GM19099 (cell line): ENCODE data around the gene NRBP1.

Source experiments
- POLR2A ChIP-seq: IDR thresholded peaks from 3 replicates; pipeline ENCODE4 v1.6.1; 2011; ENCODE audit warnings: low read depth; ENCODE audit not compliant: insufficient read length; ENCODE audit errors: extremely low read depth

Gene NRBP1

GRCh38 chr2:27428213-27428977, at the start of gene NRBP1:
Gene NRBP1 (plus strand): TSS chr2:27428631. CDS start chr2:27433274, 4,643 bp downstream.
- peak; percentile 93 for TF ChIP-seq POLR2A

GRCh38 chr2:27378809-27379290, 49.6 kb upstream of the NRBP1 start:
- no peak for TF ChIP-seq POLR2A

DNA sequence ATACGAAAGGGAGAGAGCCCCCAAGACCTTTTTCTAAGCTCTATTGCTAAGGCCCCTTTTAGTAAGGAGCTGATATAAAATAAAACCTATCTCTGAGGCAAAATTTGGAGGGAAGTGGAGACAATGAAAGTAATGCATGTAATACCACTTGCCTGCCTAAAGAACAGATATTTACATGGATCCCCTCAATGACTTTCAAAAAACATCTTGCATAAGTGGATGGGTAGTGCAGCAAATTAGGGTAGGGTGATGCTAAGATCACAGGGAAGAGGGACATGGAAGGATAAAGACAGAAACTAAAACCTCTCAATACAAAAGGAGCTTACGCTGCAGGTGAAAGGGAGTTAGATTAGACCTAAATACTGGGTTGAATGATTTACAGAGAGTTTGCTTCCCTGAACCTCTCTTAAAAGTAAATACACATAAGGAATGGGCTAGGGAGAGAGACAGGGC, 49.0 kb upstream of the NRBP1 start:
- no peak for TF ChIP-seq POLR2A

- peak; percentile 14 for TF ChIP-seq POLR2A
Observed at GRCh38 chr2:27379836-27380625, 48.4 kb upstream of the NRBP1 start.

GRCh38 chr2:27380626-27381545, 47.5 kb upstream of the NRBP1 start, which contains the start of gene ZNF513:
Gene ZNF513 (minus strand): TSS chr2:27380734. CDS start chr2:27380526, 208 bp downstream.
- TF ChIP-seq POLR2A, result peak; percentile 78

GRCh38 chr2:27381577-27382181, 46.8 kb upstream of the NRBP1 start:
- TF ChIP-seq POLR2A, result no peak

GRCh38 chr2:27390822-27391679, 37.4 kb upstream of the NRBP1 start:
- no peak for TF ChIP-seq POLR2A

GRCh38 chr2:27393225-27393624, 35.2 kb upstream of the NRBP1 start:
- TF ChIP-seq POLR2A, result no peak

DNA sequence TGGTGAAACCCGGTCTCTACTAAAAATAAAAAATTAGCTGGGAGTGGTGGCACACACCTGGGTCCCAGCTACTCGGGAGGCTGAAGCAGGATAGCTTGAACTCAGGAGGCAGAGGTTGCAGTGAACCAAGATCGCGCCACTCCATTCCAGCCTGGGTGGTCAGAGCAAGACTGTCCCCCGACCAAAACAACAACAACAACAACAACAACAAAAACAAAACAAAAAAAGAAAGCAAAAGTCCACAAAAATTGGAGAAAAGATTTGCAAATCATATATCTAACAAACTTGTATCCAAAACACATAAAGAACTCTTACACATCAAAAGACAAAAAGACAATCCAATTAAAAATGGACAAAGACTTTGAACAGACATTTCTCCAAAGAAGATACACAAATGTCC, 29.5 kb upstream of the NRBP1 start:
- TF ChIP-seq POLR2A, result no peak

- no peak for TF ChIP-seq POLR2A
Observed at GRCh38 chr2:27400348-27401135, 27.9 kb upstream of the NRBP1 start.

DNA sequence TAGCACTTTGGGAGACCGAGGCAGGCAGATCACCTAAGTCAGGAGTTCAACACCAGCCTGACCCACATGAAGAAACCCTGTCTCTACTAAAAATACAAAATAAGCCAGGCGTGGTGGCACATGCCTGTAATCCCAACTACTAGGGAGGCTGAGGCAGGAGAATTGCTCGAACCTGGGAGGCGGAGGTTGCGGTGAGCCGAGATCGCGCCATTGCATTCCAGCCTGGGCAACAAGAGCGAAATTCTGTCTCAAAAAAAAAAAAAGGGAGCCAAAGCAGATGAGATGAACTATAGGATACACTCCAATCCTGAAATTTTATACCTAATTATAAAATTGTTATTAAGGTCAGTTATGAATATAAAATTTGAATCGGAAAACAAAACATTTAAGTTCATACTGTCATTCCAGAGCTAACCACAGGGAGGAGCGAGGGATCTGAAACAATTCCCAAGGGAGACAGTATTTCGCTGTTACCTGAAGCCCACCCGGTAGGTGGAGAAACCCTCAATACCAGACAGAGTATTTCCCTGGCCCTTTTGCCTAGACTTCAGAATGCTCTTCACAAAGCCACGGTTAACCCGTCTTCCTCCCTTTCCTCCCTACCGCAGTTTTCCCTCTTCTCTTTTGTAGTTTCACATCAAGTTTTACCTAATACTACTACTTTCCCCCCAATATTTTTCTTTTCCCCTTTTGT, 20.5 kb upstream of the NRBP1 start:
- no peak for TF ChIP-seq POLR2A
